OCI-M2 (cell line): ENCODE measurements around the gene SLC25A48.

Source experiments
- DNase-seq: peaks from one replicate; lab custom pipeline; 2025; ENCODE audit not compliant: unreplicated experiment; lab: John Stamatoyannopoulos, UW

The SLC25A48 gene

GRCh38 chr5:135834639-135835529, at the start of gene SLC25A48:
SLC25A48 (plus strand) TSS chr5:135834663; CDS start chr5:135834848, 185 bp downstream.
- no peak for DNase-seq

- no peak for DNase-seq
Observed at GRCh38 chr5:135800656-135801055, 33.8 kb upstream of the SLC25A48 start.

GRCh38 chr5:135810188-135810943, 24.1 kb upstream of the SLC25A48 start:
- no peak for DNase-seq

GRCh38 chr5:135811007-135811406, 23.5 kb upstream of the SLC25A48 start:
- no peak for DNase-seq

- DNase-seq, result no peak
Observed at GRCh38 chr5:135813758-135814157, 20.7 kb upstream of the SLC25A48 start.

GRCh38 chr5:135814316-135814715, 20.1 kb upstream of the SLC25A48 start:
- DNase-seq, result no peak

GRCh38 chr5:135814812-135815211, 19.7 kb upstream of the SLC25A48 start:
- no peak for DNase-seq

- no peak for DNase-seq
Observed at GRCh38 chr5:135821061-135821801, 13.2 kb upstream of the SLC25A48 start.

GRCh38 chr5:135821802-135822201, 12.7 kb upstream of the SLC25A48 start:
- DNase-seq, result no peak

GRCh38 chr5:135822286-135822685, 12.2 kb upstream of the SLC25A48 start:
- DNase-seq, result no peak

- DNase-seq, result no peak
Observed at GRCh38 chr5:135822959-135823358, 11.5 kb upstream of the SLC25A48 start.

GRCh38 chr5:135823881-135824280, 10.6 kb upstream of the SLC25A48 start:
- DNase-seq, result no peak

GRCh38 chr5:135824541-135825041, 9.9 kb upstream of the SLC25A48 start:
- no peak for DNase-seq

- DNase-seq, result no peak
Observed at GRCh38 chr5:135825373-135826220, 8.9 kb upstream of the SLC25A48 start.

GRCh38 chr5:135826221-135826525, 8.3 kb upstream of the SLC25A48 start:
- DNase-seq, result no peak

- no peak for DNase-seq
Observed at GRCh38 chr5:135826994-135827671, 7.3 kb upstream of the SLC25A48 start.

- DNase-seq, result no peak
Observed at GRCh38 chr5:135827965-135828781, 6.3 kb upstream of the SLC25A48 start.

GRCh38 chr5:135828782-135829127, 5.7 kb upstream of the SLC25A48 start:
- no peak for DNase-seq

- DNase-seq, result no peak
Observed at GRCh38 chr5:135829179-135829578, 5.3 kb upstream of the SLC25A48 start.
